Right ventricle myocardium superior (tissue), 1 donor: Measurements from ENCODE around the gene NARS2. TPM values are rescaled to one million over a fixed set of nuclear protein-coding genes. Genes with fewer than 3 reads are reported as not detected.
"Not testable (repeated sequence)": the region's sequence is repeated elsewhere in the genome, so short reads cannot be mapped to it uniquely, and the experiment has no call there.

ENCODE experiments used
- ATAC-seq: fragments of 200-7000 bp; cut with Tn5 transposase; one replicate; pipeline ENCODE4 v1.9.1; 2020; ENCODE audit warnings: mild to moderate bottlenecking; ENCODE audit not compliant: poor library complexity
- DNase-seq: peaks from one replicate; pipeline ENCODE4 v3.0.0-alpha.2; 2020
- intact Hi-C: fragments of 100-400 bp; cut with DNase I; formaldehyde crosslinking; loops from one replicate; pipeline ENCODE4 v1.11.2; 2022
- total RNA-seq: library from RNA; stranded (reverse); fragmentation: NEBNext Ultra II Directional; extraction: Animal tissue kit (Norgen Biotek cat#: 25700); gene quantifications from one replicate; pipeline ENCODE4 v1.2.1, GENCODE V29; 2021
- donor health status: DM: no; HTN: yes; CAD: no; lungs with severe emphysema.

The NARS2 gene
- total RNA-seq, 1 donor from 2014 or later = 17.6 TPM

DNA sequence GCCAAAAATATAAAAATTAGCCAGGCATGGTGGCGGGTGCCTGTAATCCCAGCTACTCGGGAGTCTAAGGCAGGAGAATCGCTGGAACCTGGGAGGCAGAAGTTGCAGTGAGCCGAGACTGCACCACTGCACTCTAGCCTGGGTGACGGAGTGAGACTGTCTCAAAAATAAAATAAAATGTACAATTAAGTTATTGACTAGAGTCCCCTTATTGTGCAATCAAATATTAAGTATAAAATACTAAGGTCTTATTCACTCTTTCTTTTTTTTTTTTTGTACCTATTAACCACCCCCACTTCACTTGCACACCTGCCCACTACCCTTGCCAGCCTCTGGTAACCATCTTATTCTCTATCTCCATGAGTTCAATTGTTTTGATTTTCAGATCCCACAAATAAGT lies 61.6 kb downstream of the NARS2 start:
- intact Hi-C loops, DNase-seq, ATAC-seq: not testable (repeated sequence)

DNA sequence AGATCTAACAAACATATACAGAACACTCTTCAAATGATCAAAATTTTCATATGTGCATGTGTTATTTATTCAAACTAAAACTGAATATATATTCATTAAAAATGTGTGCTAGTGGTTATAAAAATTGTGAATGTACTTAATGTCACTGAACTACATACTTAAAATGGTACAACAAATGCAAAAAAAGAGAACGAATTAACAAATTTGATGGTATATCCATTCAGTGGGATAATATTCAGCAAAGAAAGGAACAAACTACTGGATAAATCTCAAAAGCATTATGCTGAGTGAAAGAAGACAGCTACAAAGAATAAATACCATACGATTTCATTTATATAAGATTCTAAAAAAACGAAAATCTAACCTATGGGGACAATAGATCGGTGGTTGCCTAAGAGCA lies 64.1 kb downstream of the NARS2 start:
- DNase-seq = no peak
- no peak for ATAC-seq
- intact Hi-C loops = no loop called here

DNA sequence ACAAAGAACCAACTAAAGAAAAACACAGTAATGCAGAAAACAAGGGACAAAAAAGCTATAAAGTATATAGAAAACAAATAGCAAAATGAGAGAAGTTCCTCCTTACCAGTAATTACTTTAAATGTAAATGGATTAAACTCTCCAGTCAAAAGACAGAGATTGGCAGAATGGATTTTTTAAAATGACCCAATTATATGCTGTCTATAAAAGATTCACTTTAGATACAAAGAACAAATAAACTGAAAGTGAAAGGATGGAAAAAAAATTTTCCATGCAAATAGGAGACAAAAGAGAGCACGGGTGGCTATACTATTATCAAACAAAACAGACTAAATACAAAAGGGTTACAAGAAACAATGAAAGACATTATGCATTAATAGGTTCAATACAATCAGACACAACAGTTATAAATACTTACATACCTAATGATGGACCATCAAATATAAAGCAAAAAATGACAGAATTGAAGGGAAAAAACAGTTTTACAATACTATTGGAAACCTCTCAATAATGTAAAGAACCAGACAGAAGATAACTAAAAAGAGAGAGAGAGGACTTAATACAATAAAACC lies 64.6 kb downstream of the NARS2 start:
- ATAC-seq (no peak), DNase-seq (no peak)
- intact Hi-C loops = no loop called here

DNA sequence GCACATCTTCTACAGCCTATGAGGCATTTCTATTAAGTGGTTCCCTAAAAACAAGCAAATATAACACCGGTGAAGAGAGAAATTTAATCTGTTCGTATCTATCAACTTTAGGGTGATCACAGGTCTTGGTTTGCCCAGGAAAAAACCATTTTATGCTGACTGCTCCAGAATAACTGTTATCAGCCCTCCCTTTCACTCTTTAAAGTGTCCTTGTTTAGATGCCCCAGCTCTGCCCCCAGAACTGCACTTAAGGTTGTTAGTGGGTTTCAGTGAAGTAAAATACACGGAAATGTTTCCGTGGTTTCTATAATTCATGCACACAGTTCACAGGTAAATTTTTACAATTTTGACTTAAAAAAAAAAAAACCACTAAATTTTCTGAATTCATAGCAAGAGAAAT lies 70.0 kb downstream of the NARS2 start:
- DNase-seq = no peak
- intact Hi-C loops = no loop called here
- no peak for ATAC-seq

DNA sequence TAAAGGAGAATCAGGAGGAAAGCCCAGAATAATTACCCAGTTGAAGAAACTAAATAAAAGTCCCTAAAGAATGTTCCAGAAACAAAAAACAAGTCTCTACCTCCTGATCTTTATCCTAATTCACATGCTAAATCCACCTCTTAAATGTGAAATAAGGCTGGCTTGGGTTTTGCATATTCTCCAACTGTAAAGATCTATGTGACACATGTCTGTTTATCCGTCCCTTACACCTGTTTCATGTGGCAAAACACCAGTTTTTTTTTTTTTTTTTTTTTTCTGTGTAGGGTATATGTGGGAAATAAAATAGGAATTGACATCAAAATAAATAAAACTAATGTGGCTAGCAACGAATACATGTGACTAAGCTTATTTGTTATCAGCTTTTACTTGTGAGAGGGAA lies 70.5 kb downstream of the NARS2 start:
- ATAC-seq (no peak), DNase-seq (no peak)
- intact Hi-C loops = no loop called here

DNA sequence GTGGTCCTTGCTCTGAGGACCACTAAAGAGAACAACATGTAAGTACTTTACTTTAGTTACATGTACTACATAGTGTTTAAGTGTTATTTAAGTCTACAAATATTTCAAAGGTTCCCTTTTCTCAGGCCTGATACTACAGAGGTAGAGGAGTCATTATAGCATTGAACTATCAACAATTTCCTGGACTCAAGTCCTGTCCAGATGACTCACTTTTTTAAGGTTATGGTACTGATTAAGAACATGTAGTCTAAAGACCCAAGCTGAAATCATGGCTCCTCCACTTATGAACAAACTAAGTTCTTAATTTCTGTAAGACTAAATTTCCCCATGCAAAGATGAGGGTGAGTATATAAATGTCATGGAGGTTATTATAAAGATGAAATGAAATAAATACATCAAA lies 74.7 kb downstream of the NARS2 start:
- DNase-seq (no peak), ATAC-seq (no peak)
- intact Hi-C loops = no loop called here

DNA sequence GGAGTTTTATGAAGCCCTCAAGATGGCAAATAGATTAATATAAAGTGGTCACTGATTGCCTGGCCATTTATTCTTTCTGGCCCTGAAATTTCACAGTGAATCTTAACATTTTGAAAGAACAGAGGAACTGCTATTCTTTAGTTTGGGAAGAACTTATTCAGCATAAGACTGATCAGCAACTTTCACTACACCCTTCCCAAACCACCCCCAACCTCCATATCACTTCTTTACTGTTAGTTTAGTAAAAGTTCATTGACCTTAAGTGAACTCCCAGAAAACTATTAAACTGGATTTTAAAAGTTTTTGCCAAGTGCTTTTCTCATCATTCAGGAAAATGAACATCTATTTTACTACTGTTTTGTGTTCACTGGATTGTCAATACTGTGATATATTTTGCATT lies 77.4 kb downstream of the NARS2 start:
- ATAC-seq (no peak), DNase-seq (no peak)
- intact Hi-C loops = no loop called here

DNA sequence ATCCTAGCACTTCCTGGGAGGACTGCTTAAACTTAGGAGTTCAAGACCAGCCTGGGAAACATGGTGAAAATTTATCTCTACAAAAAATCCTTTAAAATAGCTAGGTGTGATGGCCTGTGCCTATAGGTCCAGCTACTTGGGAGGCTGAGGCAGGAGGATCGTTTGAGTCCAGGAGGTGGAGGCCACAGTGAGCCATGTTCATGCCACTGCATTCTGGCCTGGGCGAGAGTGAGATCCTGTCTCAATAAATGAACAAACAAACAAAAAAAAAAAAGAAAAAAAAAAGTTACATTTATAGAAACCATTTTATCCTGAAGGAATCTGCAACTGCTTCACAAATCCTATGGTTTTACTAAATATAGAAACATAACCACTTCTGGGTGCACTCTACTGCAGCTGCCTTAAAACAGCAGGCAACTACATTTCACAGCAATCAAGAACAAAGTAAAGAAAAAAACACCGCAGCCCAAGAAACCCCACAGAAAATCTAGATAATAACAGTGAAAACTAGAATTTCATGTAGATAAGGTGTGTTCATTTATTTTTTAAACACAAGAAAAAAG lies 81.2 kb downstream of the NARS2 start:
- no peak for DNase-seq
- ATAC-seq = no peak
- intact Hi-C loops = no loop called here

DNA sequence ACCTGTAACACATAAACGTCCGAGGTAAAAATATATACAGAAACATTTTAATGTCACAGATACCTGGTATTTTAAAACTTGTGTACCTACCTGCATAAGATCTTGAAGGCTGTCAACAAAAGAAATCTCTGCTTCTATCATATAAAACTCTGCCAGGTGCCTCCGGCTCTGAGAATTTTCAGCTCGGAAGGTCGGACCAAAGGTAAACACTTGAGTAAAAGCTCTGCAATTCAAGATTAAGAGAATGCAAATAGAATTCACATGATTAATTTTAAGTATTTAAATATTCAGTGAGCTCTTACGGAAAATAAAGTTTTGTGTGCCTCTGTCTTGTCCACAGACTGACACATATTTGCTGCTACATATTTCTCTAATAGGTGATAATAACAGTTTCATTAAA lies 81.7 kb downstream of the NARS2 start:
- intact Hi-C loops = no loop called here
- ATAC-seq = no peak
- DNase-seq = no peak

DNA sequence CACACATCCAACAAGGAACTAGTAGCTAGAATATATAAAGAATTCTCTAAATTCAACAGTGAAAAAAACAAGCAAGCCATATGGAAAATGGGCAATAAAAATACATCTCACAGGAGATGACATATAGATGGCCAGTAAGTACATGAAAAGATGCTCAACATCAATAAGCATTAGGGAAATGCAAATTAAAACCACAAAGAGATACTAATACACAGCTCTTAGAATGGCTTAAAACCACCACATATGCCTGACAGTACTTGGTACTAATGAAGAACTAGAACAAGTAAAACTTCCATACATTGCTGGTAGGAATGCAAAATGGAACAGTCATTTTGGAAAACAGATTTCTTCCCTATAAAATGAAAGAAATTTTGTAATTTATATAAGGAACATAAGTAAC lies 85.5 kb downstream of the NARS2 start:
- DNase-seq (no peak), ATAC-seq (no peak)
- intact Hi-C loops = no loop called here

DNA sequence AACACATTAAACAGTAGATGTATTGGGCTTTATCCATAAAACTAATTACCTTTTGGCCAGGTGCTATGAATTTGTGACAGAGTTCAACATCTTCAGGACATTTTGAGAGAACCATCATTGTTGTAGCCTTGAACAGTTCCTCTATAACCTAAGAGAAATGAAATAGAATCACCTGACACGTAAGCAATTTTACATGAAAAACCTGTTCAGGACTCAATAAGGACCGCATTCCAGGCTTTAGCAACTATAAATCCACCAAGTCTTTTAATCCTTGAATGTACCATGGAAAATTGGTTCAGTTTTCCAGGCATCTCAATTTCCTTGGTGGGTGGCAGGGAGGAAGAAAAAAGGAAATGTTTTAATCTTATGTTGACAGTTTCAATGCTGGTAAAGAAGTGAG lies 96.1 kb downstream of the NARS2 start:
- ATAC-seq = no peak
- no peak for DNase-seq
- intact Hi-C loops = no loop called here

DNA sequence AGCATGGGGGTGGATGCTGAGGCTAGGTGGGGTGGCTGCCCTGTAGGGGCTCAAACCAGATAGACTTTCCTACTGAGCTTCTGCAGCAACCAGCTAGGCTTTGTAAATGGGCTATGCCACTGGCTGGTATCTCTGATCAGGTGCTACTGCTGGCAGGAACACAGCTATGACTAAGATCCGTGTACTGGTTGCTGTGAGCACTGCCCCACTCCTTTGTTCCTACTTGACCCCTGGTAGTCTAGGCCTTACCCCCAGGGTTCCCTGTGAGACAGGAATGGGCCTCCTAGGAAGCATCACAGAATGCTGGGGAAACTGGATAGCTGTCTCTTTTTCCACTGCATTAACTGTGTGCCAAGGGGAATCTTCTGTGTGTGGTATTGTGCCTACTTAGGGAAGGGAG lies 98.6 kb downstream of the NARS2 start:
- no peak for ATAC-seq
- no peak for DNase-seq
- intact Hi-C loops = no loop called here

DNA sequence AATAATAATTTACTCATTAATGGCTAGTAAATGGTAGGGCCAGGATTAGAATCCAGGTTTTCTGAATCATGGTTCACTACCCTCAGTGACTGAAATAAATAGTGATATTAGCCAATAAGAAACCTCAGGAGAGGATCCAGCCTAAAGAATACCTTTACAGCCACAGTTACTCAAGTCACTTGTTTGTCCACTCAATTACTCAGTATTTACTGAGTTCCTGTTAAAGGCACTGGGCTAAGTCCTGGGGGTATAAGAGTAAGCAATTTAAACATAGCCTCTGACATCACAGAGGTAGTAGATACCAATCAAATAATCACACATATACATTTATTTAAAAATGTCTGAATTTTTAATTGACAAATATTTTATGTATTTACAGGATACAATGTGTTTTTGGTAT lies 100.2 kb downstream of the NARS2 start:
- intact Hi-C loops = no loop called here
- ATAC-seq = no peak

DNA sequence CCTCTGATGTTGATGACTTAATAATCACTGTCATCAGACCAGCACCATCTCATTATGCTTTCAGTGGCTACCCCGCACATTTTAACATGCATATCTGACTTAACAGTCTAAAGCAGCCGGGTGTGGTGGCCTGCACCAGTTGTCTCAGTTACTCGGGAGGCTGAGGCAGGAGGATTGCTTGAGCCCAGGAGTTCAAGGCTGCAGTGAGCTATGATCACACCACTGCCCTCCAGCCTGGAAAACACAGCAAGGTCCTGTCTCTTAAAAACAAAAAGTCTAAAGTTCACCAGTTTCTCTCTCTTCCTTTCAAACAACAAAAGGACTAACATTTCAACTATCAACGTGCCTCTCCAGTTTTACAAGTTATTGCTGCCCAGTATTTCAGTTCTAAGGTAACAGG lies 101.8 kb downstream of the NARS2 start:
- ATAC-seq (no peak), DNase-seq (no peak)
- intact Hi-C loops = no loop called here

More for the DNA sequence above, 100.2 kb downstream of the NARS2 start:
- DNase-seq = no peak

DNA sequence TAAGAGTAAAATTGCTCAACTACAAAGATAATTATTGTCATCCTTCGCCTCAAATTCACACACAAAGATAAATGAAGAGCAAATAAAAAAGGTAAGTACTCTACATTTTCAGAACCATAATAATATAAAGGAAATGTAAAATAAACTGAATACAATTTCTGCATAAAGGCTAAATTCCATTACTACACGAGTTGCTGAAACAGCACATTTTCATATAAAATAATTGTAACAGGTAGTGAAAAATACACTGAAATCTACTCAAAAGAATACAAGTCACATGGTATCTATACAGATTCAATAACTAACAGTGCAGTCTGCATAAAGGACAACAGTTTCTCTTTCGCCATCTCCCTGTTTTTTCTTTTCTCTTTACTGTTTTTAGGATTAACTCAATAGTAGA lies 102.3 kb downstream of the NARS2 start:
- intact Hi-C loops = no loop called here
- ATAC-seq = no peak
- no peak for DNase-seq

DNA sequence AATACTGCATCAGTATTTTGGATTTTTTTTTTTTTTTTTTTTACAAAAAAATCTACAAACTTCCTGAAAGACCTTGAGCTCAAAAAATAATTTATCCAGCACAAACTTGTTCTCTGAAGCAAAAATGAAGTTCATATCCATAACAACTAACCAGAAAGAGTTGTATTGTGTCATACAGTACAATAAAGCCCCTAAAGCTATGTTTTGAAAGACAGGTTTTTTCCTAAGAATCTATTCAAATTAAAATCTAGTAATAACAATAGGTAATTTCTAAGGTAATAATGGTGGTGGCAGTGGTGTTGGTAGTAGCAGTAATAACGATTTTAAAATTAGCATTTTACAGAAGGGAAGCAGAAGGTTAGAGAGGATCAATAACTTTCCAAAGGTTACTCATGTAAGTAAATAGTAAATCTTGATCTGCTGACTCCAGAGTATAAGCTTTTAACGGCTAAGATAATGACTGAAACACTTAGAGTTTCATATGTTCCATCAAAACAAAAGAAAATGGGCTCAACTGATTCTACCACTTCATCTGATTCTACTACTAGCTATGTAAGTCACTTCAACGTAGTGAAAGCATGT lies 103.7 kb downstream of the NARS2 start:
- intact Hi-C loops = no loop called here
- no peak for DNase-seq
- ATAC-seq = no peak

DNA sequence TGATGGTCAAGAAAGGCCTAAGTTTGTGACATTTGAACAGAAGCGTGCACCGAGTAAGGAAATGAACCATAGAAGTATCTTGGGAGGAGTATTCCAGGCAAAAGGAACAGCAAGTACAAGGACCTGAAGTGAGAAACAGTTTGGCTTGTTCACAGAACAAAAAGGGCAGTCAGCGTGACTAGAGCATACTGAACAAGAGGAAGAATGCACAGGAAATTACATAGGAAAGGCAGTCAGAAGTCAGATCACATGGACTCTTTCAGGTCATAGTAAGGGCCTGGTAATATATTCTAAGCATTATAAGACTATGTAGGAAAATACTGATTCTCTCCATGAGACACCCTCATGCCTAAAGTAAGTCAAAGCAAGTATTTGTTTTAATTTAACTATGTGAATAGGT lies 104.8 kb downstream of the NARS2 start:
- intact Hi-C loops = no loop called here
- ATAC-seq = no peak
- no peak for DNase-seq

DNA sequence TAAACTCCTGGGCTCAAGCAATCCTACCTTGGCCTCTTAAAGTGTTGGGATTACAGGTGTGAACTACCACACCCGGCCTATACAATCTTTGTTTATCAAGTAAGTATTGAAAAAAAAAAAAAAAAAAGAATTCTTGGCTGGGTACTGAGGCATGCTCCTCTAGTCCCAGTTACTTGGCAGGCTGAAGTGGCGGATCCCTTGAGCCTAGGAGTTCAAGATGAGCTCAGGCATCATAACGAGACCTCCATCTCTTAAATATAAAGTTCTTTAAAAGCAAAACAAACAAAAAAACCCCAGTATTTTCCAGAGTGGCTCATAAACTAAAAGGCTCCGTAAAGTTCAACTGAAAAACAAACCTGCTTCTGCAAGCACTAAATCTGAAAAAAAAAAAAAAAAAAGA lies 106.7 kb downstream of the NARS2 start:
- no peak for ATAC-seq
- no peak for DNase-seq
- intact Hi-C loops = no loop called here

DNA sequence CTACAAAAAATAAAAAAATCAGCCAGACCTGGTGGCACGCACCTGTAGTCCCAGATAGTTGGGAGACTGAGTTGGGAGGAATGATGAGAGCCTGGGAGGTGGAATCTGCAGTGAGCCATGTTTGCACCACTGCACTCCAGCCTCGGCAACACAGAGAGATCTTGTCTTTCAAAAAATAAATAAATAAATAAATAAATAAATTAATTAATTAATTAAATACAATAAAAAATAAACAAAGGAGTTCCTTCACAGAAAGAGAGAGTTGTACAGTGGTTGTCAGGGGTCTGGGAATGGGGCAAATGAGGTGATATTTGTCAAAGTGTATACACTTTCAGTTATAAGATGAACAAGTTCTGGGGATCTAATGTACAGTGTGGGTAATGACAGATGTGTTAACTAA lies 107.3 kb downstream of the NARS2 start:
- intact Hi-C loops = no loop called here
- DNase-seq (no peak), ATAC-seq (no peak)

DNA sequence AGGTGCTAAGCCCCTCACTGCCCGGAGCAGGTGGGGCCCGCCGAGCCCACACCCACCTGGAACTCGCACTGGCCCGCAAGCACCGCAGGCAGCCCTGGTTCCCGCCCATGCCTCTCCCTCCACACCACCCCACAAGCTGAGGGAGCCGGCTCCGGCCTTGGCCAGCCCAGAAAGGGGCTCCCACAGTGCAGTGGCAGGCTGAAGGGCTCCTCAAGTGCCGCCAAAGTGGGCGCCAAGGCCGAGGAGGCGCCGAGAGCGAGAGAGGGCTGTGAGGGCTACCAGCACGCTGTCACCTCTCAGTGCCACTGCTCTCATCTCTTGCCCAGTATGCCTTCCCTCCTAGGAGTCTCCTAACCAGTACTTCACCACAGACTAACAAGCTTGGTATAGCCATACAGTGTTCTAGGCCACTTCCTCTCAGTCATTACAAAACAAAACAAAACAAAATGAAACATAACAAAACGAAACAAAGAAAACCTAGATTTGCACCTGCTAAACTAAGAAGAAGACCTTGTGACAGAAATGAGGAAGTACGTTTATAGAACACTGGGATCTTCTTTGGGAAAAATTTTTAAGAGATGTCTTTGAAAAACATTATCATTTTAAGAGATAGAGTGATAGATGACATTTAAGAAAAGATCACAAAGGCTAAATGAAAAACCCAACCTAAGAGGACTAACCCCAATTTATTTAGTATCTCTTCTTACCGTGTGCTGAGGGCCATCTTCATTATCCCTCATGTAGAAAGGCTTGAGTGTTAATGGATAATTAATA lies 109.3 kb downstream of the NARS2 start:
- no peak for DNase-seq
- intact Hi-C loops = no loop called here
- ATAC-seq = no peak
